Loucy (cell line): ENCODE results near the gene ZMYND15.

Experiments
- CTCF ChIP-seq: fragments of 200-600 bp; sonication (generic); conservative IDR thresholded peaks from 2 replicates; pipeline ENCODE4 v1.5.1; 2014; ENCODE audit warnings: mild to moderate bottlenecking, antibody characterized with exemption, low read length
- EZH2phosphoT487 ChIP-seq: fragments of 200-600 bp; IDR thresholded peaks from 2 replicates; pipeline ENCODE4 v1.6.1; 2018; ENCODE audit warnings: antibody characterized with exemption, mild to moderate bottlenecking, moderate library complexity, borderline replicate concordance

- TF ChIP-seq CTCF (no peak), EZH2phosphoT487 (no peak)
These were observed 19.9 kb upstream of the ZMYND15 start for GRCh38 chr17:4719684-4720221.
